Stimulated activated CD4-positive, alpha-beta T cell treated with anti-CD3 and anti-CD28 coated beads, Interleukin-2, amount 100 ng/mL, for 24 hours (primary cell): ENCODE data around the gene TNNC2.
"Not testable (repeated sequence)": the region's sequence is repeated elsewhere in the genome, so short reads cannot be mapped to it uniquely, and the experiment has no call there.

Source experiments
- DNase-seq, 2 donors: peaks; one replicate each; pipeline ENCODE4 v3.0.0-alpha.2; 2020

TNNC2 gene

GRCh38 chr20:45818239-45818638, 8.9 kb downstream of the TNNC2 start:
- DNase-seq: no peak

DNA sequence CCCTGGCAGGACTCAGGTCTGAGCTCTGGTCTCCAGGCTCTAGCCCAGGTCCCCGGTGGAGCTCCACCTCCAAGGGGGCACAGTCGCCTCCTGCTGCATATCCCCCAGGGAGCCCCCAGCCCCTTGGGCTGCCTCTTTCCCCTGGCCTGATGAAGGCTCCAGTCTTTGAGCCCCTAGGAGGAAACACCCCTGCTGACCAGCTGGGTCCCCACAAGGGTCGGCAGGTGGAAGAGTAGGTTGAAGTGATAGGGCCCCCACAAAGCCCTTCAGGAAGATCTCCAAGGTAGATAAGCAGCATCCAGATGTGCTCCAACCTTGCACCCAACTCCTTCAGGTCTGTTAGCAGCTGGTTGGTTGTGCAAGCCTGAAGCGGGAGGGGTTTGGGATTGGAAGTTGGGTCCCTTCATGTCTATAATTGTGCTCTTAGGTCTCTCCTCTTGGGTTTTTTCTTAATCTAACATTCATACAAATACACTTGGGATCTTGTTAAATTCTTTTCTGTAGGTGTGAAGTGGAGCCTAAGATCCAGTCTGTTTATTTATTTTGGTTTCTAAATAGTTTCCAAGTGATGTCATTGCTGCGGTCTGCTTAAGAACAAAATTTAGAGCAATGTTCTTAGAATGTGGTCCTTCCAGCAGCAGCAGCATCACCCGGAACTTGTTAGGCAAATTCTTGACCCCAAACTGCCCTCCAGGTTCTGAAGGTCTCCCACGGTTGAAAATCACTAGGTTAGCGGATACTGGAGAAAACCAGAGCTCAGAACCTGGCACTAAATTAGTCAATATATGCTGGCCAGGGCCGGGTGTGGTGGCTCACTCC, 9.5 kb downstream of the TNNC2 start:
- DNase-seq: no peak

DNA sequence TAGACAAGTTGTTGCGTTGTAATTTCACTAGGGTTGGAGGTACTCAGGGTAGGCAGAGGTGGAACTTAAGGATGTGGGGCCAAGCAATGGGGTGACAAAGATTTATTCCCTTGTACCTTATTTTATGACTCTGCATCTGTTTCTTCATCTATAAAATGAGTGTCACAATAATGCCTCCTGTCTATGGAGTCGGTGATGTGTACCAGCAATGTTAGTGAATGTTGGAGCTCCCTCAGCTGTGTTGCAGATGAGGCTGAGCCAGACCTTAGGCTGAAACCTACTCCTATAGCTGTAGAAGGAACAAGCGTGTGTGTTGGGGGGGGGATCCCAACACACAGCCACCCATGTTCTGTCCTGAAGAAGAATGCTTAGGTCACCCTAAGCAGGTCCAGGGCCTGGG, 10.2 kb downstream of the TNNC2 start:
- no peak for DNase-seq

DNA sequence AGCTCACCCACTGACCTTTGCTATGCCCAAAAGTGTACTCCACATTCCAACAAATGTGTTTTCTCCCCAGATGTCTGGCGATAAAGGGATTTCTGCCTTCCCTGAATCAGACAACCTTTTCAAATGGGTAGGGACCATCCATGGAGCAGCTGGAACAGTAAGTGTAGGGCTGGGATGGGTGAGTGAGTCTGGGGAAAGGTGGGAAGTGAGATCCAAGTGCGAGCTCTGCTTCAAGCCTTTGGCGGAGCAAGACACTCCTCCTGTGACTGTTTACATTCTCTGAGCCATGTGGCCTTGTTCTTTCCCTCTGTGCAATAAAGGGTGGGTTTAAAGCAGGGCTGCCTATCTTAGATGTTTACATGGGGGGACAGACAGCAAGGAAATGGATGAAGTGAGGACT, 12.8 kb downstream of the TNNC2 start:
- no peak for DNase-seq

DNA sequence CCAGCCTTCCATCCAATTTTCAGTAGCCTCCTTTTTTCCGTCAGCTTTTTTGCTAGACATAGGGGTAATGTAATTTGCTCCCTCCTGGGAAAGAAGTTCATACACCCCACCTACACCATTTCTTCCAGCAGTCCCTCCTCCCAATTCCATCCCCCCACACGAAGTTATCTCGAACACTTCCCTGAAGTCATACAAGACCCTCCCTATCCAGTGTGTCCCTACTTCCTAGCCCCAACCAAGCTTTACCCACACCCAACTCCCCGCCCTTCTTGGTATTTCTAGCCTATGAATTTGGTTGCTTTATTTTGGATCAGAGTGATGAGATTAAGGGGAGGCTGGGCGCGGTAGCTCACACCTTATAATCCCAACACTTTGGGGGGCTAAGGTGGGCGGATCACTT, 13.6 kb downstream of the TNNC2 start:
- no peak for DNase-seq

- DNase-seq: no peak
Measured at GRCh38 chr20:45813006-45813340, 14.1 kb downstream of the TNNC2 start.

- peak; percentile 93 to 94 for DNase-seq
Measured at GRCh38 chr20:45812157-45813005, 14.7 kb downstream of the TNNC2 start, which contains the start of gene UBE2C. Gene UBE2C (plus strand): TSS chr20:45812644. CDS start chr20:45812696, 52 bp downstream.

- DNase-seq: no peak
Measured at GRCh38 chr20:45810191-45810970, 16.7 kb downstream of the TNNC2 start.

DNA sequence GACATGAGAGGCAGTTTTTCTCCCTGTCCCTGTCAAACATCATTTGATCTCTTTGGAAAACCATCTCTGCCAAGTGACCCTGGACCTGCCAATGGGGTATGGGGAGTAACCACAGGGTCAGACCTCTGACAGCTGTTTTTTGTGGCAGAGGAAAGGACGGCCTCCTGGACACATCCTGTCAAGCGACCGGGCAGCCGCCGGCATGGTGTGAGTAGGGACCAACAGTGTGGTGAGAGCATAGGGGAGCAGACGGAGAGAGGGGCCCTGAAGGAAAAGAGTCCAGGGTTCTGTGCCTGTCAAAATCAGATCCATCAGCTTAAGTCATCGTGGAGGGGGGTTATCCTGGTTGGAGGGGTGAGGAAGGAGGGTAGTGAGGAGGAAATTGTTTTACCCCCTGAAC, 25.3 kb downstream of the TNNC2 start:
- no peak for DNase-seq

GRCh38 chr20:45798935-45799642, 28.0 kb downstream of the TNNC2 start:
- DNase-seq: peak; percentile 64 to 68

DNA sequence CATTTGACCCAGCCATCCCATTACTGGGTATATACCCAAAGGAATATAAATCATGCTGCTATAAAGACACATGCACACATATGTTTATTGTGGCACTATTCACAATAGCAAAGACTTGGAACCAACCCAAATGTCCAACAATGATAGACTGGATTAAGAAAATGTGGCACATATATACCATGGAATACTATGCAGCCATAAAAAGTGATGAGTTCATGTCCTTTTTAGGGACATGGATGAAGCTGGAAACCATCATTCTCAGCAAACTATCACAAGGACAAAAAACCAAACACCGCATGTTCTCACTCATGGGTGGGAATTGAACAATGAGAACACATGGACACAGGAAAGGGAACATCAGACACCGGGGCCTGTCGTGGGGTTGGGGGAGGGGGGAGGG, 29.2 kb downstream of the TNNC2 start:
- DNase-seq: not testable (repeated sequence)

DNA sequence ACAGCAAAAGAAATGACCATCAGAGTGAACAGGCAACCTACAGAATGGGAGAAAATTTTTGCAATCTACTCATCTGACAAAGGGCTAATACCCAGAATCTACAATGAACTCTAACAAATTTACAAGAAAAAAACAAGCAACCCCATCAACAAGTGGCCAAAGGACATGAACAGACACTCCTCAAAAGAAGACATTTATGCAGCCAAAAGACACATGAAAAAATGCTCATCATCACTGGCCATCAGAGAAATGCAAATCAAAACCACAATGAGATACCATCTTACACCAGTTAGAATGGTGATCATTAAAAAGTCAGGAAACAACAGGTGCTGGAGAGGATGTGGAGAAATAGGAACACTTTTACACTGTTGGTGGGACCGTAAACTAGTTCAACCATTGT, 29.6 kb downstream of the TNNC2 start:
- DNase-seq: not testable (repeated sequence)

DNA sequence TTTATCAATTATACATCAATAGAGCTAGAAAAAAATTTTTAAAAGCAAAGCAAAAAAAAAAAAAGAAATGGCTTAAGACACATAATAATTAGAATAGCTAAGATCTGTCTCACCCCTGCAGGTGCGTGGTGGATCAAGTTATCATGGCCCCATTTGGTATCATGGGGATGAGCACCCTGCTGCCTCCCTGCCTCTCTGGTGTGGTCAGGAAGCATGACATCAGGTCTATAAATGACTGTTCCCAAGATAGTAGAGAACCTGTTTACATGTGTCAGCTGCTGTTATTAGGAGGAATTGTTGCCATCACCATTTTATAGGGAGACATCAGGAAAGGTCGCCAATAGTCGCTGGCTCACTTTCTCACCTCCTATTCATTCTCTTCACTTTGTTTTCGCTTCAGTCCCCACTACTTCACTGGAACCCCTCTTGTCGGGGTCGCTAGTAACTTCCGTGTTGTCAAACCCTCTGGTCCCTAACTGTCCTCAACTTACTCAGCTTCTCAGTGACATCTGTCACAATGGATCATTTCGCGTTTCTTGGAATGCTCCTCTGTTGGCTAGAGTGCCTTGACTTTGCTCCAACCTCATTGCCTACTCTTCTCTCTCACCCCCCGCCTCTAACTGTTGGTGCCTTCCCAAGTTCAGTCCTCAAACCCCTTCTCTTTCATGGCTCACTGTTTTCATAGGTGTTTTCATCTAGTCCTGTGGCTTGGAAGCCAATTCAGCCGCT, 30.6 kb downstream of the TNNC2 start:
- DNase-seq: no peak

DNA sequence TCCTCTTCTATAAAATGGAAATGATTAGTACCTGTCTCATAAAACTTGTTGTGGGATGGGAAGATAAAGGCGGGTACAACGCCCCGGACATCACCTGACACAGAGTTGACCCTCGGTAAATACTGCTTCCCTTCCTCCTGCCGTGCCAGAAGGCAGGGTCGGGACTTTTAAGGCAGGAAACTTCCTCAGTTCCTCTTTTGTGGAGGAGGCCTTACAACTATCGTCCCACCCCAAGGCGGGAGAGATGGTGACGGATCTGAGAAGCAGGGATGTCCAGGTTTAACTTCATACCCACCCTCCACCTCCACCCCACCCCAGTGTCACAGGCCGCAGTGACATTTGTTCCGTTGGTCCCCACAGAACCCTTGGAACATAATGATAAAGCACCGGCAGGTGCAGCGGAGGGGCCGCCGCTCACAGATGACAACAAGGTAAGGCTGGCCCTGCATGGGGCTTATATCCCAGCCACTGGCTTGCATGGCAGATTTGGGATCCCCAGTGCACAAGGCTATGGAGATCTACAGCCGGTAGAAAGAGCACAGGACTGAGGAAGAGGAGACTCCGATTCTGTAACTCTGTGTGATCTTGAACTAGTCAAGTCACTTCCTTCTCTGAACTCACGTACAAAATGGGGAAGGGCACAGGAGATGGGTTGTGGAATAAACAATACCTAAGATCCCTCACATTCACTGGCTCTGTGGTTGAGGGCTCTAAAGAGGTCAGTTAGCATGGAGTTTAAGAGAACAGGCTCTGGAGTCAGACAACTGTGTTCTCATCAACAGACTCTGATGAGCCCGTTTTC, 34.6 kb downstream of the TNNC2 start:
- no peak for DNase-seq

GRCh38 chr20:45788351-45788750, 38.8 kb downstream of the TNNC2 start:
- DNase-seq: no peak

DNA sequence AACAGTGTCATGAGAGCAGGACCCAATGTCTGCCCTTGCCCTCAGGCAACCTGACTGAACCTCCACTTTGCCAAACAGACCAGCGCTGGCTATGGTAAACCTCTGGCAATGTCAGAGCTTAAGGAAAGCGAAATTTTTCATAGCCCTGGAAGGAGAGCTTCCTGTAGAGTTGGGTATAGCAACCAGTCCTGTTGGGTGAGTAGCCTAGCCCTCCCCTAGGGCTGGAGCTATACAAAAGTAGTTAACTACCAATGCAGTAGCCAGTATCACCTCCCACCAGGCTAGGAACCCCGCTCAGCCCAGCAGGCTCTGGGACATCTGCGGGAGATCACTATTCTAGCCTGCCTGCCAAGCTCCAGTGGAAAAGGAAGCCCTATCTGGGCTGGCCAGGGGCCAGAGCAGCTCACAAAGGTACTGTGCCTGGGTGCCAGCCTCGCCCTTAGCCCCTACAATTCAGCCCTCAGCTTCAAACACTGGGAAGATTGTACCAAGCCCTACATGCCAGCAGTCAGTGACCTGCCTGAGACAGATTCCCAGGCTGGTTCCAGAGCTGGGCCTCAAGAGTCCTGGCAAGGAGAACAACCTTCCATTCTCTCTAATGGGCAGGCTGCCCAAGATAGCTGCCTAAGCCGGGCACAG, 43.3 kb downstream of the TNNC2 start:
- DNase-seq: no peak

DNA sequence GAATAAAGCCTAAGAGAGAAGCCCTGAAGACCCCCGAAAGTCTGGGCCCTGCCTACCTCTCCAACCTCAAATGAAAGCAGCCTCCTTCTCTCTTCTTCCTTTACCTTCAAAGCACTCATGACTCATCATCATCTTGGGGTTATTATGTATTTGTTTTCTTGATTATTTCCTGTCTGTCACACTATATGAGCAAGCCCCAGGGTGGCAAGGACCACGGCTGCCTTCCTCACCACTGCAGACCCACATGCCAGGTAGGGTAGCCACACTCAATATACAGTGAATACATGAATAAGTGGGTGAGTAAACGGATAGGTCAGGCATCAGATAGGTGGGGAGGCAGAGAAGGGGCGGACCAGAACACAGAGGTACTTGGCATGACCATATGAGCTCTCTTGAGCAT, 44.2 kb downstream of the TNNC2 start:
- no peak for DNase-seq

DNA sequence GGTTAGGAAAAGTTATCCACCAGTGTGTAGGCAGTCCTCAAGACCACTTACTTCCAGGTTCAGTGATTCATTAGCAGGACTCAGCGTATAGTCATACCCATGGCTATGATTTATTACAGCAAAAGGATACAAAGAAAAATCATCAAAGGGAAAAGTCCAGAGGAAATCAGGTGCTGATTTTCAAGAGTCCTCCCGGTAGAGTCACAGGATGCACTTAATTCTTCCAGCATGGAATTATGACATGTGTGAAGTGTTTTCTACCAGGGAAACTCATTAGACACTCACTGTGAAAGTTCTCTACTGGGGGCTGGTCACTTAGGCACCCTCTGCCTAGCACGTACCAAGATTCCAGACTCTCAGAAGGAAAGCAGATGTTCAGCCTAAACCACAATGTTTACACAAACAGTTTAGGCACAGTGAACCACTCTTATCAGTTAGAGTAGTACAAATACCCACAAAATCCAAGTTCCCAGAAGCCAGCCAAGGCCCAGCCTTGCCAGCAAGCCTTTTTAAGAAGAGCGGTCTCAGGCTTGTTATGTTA, 45.7 kb downstream of the TNNC2 start:
- no peak for DNase-seq

- DNase-seq: no peak
Measured at GRCh38 chr20:45780159-45780558, 47.0 kb downstream of the TNNC2 start.
